ENCODE data around the gene LRMDA.
"Not testable (repeated sequence)": the region's sequence is repeated elsewhere in the genome, so short reads cannot be mapped to it uniquely, and the experiment has no call there.

LRMDA gene

GRCh38 chr10:75508239-75508813, 76.9 kb downstream of the LRMDA start:
- DNase-seq (ENCODE audit: low spot score): no peak

GRCh38 chr10:75508814-75509306, 77.4 kb downstream of the LRMDA start:
- no peak for DNase-seq (ENCODE audit: low spot score)

- no peak for DNase-seq (ENCODE audit: low spot score)
These were observed 78.3 kb downstream of the LRMDA start for GRCh38 chr10:75509706-75510105.

GRCh38 chr10:75511011-75511410, 79.6 kb downstream of the LRMDA start:
- DNase-seq (ENCODE audit: low spot score): no peak

GRCh38 chr10:75512203-75512933, 80.9 kb downstream of the LRMDA start:
- peak; percentile 26 for DNase-seq (ENCODE audit: low spot score)

DNA sequence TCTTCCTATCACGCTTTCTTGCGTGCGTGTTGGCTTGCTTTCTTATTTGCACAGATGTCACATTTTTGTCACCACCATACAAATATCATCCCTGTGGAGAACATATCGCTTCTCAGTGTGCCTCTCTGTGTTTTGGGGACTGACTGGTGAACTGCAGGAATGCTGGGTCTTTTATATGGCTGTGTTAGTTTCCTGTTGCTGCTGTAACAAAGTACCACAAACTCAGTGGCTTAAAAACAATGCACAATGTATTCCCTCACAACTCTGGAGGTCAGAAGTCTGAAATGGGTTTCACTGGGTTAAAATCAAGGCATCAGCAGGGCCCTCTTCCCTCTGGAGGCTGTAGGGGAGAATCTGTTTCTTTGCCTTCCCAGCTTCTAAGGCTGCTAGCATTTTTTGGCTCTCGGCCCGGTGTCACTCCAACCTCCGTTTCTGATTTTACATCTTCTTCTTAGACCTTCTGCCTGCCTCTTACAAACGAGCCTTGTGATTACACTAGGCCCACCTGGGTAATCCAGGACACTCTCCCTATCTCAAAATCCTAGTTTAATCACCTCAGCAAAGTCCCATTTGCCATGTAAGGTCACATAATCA, 82.0 kb downstream of the LRMDA start:
- DNase-seq (ENCODE audit: low spot score): no peak

DNA sequence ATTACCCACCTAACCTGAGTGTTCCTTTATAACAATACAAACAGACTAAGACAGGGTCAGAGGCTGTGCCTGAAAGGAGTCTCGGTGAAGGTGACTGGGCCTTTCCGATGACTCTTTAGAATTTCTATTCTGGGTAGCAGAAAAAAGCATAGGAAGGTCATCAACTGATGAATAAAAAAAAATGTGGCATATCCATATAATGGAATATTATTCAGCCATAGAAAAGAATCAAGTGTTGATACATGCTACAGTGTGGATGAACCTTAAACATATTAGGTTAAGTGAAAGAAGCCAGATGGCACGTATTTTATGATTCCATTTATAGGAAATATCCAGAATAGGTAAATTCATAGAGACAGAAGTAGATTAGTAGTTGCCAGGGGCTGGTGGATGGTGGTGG, 83.4 kb downstream of the LRMDA start:
- DNase-seq (ENCODE audit: low spot score): no peak

DNA sequence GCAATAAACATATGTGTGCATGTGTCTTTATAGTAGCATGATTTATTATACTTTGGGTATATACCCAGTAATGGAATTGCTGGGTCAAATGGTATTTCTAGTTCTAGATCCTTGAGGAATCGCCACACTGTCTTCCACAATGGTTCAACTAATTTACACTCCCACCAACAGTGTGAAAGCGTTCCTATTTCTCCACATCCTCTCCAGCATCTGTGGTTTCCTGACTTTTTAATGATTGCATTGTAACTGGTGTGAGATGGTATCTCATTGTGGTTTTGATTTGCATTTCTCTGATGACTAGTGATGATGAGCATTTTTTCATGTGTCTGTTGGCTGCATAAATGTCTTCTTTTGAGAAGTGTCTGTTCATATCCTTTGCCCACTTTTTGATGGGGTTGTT, 84.7 kb downstream of the LRMDA start:
- DNase-seq (ENCODE audit: low spot score): not testable (repeated sequence)

DNA sequence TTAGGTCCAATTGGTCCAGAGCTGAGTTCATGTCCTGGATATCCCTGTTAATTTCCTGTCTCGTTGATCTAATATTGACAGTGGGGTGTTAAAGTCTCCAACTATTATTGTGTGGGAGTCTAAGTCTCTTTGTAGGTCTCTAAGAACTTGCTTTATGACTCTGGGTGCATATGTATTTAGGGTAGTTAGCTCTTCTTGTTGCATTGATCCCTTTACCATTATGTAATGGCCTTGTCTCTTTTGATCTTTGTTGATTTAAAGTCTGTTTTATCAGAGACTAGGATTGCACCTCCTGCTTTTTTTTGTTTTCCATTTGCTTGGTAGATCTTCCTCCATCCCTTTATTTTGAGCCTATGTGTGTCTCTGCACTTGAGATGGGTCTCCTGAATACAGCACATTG, 87.8 kb downstream of the LRMDA start:
- not testable (repeated sequence) for DNase-seq (ENCODE audit: low spot score)

DNA sequence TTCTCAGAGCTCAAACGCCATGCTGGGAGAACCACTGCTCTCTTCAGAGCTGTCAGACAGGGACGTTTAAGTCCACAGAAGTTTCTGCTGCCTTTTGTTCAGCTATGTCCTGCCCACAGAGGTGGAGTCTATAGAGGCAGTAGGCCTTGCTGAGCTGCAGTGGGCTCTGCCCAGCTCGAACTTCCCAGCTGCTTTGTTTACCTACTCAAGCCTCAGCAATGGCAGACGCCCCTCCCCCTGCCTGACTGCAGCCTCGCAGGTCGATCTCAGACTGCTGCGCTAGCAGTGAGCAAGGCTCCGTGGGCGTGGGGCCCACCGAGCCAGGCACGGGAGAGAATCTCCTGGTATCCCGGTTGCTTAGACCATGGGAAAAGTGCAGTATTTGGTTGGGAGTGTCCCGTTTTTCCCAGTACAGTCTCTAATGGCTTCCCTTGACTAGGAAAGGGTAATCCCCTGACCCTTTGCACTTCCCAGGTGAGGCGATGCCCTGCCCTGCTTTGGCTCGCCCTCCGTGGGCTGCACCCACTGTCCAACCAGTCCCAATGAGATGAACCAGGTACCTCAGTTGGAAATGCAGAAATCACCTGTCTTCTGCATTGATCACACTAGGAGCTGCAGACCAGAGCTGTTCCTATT, 89.9 kb downstream of the LRMDA start:
- not testable (repeated sequence) for DNase-seq (ENCODE audit: low spot score)

GRCh38 chr10:75525067-75525466, 93.6 kb downstream of the LRMDA start:
- no peak for DNase-seq (ENCODE audit: low spot score)

DNA sequence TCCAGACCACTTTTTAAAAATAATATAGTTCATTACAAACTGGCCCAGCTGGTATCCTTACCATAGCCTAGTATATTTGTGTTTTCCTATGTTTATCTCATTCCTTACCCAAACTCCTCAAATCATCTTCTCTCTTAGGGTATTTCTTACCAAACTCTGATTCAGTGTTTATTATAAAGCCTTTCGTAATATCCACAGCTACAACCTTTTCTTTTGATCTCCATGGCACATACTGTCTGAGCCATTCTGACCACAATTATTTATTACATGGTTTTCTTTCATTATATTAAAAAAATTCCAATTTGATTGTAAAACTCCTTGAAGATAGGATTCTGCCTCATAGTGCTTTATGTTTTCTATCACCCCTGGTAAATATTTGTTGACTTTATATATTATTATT, 94.2 kb downstream of the LRMDA start:
- no peak for DNase-seq (ENCODE audit: low spot score)

DNA sequence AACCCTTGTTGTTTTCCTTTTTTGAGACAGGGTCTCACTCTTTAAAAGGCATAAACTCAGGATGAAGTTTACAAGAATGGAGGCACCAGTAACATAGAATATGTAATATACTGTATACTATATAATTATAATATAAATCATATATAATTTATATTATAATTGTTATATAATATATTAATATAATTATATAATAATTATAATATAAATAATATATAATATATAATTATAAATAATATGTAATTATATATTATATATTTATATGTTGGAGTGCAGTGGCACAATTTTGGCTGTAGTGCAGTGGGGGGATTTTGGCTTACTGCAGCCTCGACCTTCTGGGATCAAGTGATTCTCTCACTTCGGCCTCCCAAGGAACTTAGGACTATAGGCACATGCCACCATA, 96.1 kb downstream of the LRMDA start:
- no peak for DNase-seq (ENCODE audit: low spot score)

DNA sequence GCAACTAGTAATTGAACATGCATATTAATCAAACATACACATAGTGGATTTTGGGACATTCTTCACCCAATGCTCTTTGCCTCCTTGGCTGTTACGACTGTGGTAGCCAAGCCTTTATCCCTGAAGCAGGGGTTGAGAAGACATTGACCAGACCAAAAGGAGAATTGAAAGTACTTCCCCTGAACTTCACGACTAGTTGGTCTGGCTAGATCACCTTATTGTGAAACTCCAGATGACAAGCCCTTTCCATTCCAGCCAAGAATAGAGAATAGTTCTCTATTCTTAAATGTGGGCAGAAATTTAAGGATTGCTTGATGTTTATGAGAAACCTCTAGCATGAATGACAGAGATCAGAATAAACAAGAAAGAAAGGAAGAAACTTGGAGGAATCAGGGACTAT, 97.0 kb downstream of the LRMDA start:
- DNase-seq (ENCODE audit: low spot score): no peak

GRCh38 chr10:75530299-75530698, 98.9 kb downstream of the LRMDA start:
- DNase-seq (ENCODE audit: low spot score): peak; percentile 28

GRCh38 chr10:75531571-75532031, 100.2 kb downstream of the LRMDA start:
- no peak for DNase-seq (ENCODE audit: low spot score)

GRCh38 chr10:75532253-75532924, 101.0 kb downstream of the LRMDA start:
- DNase-seq (ENCODE audit: low spot score): no peak

- peak; percentile 26 for DNase-seq (ENCODE audit: low spot score)
These were observed 106.7 kb downstream of the LRMDA start for GRCh38 chr10:75538144-75538543.

- DNase-seq (ENCODE audit: low spot score): no peak
These were observed 107.3 kb downstream of the LRMDA start for GRCh38 chr10:75538765-75539164.

GRCh38 chr10:75540357-75540966, 109.0 kb downstream of the LRMDA start:
- no peak for DNase-seq (ENCODE audit: low spot score)

- DNase-seq (ENCODE audit: low spot score): no peak
These were observed 109.6 kb downstream of the LRMDA start for GRCh38 chr10:75540981-75541380.

GRCh38 chr10:75541411-75541810, 110.0 kb downstream of the LRMDA start:
- no peak for DNase-seq (ENCODE audit: low spot score)

All from iPS-NIHi11 (cell line).